ENCODE data around the gene CNTRL. TPM values are rescaled to one million over a fixed set of nuclear protein-coding genes. Genes with fewer than 3 reads are reported as not detected.

Gene CNTRL
- total and polyA plus RNA-seq, 4 donors = 1.6 to 8.7 (median 4.4) TPM

DNA sequence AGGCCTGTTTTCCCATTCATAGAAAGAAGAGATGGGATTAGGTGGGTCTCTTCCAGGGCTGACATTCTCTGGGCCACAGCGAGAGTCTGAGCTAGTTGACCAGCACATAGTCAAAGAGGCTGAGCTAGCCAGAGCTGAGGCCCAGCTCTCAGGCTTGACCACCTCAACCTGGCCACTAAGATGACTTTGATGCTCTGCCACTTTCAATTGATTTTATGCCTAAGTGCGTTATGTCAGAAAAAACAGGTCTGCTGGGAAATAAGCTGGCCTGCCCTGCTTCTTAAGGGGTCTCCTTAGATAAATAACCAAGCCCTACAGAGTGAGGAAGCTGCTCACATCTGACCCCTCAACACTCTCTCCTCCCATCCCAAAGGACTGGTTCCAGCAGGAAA is 146.9 kb downstream of the CNTRL start:
- WGBS = 98% methylated on average over 2 of the region's 2 CpGs
- Histone ChIP-seq H3K9me3 (ENCODE audit: control insufficient read depth in 4 of 4, low read length in 3 of 4) (no peaks in the 10 kb centered on the region), H3K4me3 (ENCODE audit: low read depth in 1 of 3, low read length in 3 of 3) (no peak overlapping the region), H3K36me3 (ENCODE audit: control insufficient read depth in 4 of 4, insufficient read depth in 3 of 4, low read depth in 1 of 4, low read length in 3 of 4) (no peaks in the 10 kb centered on the region), H3K27ac (ENCODE audit: low read depth in 1 of 2, low read length in 2 of 2) (no peak overlapping the region), H3K9ac (ENCODE audit: low read depth in 1 of 2, low read length in 2 of 2) (no peak overlapping the region), H3K4me1 (ENCODE audit: control insufficient read depth in 4 of 4, insufficient read depth in 4 of 4, low read length in 3 of 4) (no peaks in the 10 kb centered on the region), H3K27me3 (ENCODE audit: control insufficient read depth in 4 of 4, insufficient read depth in 4 of 4, low read length in 3 of 4) (no peaks in the 10 kb centered on the region)
- no peak for TF ChIP-seq RXRA (IDR thresholded peaks at IDR 0.05)
- no peak for TF ChIP-seq SP1 (IDR thresholded peaks at IDR 0.05)
- TF ChIP-seq YY1 (IDR thresholded peaks at IDR 0.05) = no peak
- TF ChIP-seq, protein P1, sequence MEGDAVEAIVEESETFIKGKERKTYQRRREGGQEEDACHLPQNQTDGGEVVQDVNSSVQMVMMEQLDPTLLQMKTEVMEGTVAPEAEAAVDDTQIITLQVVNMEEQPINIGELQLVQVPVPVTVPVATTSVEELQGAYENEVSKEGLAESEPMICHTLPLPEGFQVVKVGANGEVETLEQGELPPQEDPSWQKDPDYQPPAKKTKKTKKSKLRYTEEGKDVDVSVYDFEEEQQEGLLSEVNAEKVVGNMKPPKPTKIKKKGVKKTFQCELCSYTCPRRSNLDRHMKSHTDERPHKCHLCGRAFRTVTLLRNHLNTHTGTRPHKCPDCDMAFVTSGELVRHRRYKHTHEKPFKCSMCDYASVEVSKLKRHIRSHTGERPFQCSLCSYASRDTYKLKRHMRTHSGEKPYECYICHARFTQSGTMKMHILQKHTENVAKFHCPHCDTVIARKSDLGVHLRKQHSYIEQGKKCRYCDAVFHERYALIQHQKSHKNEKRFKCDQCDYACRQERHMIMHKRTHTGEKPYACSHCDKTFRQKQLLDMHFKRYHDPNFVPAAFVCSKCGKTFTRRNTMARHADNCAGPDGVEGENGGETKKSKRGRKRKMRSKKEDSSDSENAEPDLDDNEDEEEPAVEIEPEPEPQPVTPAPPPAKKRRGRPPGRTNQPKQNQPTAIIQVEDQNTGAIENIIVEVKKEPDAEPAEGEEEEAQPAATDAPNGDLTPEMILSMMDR (IDR thresholded peaks at IDR 0.05; ENCODE audit: low read depth, low read length, missing input control) = no peak
- TF ChIP-seq, protein P2, sequence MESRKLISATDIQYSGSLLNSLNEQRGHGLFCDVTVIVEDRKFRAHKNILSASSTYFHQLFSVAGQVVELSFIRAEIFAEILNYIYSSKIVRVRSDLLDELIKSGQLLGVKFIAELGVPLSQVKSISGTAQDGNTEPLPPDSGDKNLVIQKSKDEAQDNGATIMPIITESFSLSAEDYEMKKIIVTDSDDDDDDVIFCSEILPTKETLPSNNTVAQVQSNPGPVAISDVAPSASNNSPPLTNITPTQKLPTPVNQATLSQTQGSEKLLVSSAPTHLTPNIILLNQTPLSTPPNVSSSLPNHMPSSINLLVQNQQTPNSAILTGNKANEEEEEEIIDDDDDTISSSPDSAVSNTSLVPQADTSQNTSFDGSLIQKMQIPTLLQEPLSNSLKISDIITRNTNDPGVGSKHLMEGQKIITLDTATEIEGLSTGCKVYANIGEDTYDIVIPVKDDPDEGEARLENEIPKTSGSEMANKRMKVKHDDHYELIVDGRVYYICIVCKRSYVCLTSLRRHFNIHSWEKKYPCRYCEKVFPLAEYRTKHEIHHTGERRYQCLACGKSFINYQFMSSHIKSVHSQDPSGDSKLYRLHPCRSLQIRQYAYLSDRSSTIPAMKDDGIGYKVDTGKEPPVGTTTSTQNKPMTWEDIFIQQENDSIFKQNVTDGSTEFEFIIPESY (IDR thresholded peaks at IDR 0.05) = no peak
- no peak for TF ChIP-seq RAD21 (IDR thresholded peaks at IDR 0.05)
- TF ChIP-seq HNF4A (conservative IDR thresholded peaks at IDR 0.05) = no peak
- no peak for TF ChIP-seq NR2F2 (IDR thresholded peaks at IDR 0.05)
- TF ChIP-seq, protein P3, sequence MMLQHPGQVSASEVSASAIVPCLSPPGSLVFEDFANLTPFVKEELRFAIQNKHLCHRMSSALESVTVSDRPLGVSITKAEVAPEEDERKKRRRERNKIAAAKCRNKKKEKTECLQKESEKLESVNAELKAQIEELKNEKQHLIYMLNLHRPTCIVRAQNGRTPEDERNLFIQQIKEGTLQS (IDR thresholded peaks at IDR 0.05) = no peak
- TF ChIP-seq FOXA1 (IDR thresholded peaks at IDR 0.05) = no peak
- TF ChIP-seq GABPA (IDR thresholded peaks at IDR 0.05 in 1 of 2, conservative IDR thresholded peaks at IDR 0.05 in 1 of 2) = no peak
- TF ChIP-seq EGR1 (IDR thresholded peaks at IDR 0.05; ENCODE audit: low read depth in 2 of 2) = no peak
- TF ChIP-seq, protein P4, sequence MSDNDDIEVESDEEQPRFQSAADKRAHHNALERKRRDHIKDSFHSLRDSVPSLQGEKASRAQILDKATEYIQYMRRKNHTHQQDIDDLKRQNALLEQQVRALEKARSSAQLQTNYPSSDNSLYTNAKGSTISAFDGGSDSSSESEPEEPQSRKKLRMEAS (IDR thresholded peaks at IDR 0.05) = no peak
- no peak for TF ChIP-seq JUND (IDR thresholded peaks at IDR 0.05)
- TF ChIP-seq TAF1 (conservative IDR thresholded peaks at IDR 0.05) = no peak
- DNase-seq (ENCODE audit: low spot score) = no peak

DNA sequence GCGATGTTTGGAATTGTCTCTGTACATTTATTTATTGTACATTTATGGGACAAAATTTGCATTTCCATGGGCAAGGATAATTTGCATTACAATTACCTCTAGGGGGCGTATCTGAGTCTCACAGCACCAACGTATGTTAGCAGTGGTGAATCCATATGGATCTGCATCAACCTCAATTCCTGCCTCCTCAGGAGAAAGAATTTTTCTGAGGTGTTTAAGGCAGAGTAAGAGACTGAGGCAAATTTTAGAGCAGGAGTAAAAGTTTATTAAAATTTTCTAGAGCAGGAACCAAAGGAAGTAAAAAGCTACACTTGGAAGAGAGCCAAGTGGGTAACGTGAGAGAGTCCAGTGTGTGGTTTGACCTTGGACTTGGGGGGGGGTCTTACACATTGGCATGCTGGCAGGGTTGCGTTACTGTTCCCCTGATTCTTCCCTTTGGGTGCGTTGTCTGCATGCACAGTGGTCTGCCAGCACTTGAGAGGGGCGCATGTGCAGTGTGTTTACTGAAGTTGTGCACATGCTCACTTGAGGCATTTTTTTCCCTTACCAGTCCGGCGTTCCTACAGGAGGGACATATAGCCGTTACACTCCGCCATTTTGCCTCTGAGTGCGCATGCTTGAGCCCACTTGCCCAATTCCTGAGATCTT is 147.9 kb downstream of the CNTRL start:
- Histone ChIP-seq H3K27me3 (ENCODE audit: control insufficient read depth in 4 of 4, insufficient read depth in 4 of 4, low read length in 3 of 4) (no peaks in the 10 kb centered on the region), H3K36me3 (ENCODE audit: control insufficient read depth in 4 of 4, insufficient read depth in 3 of 4, low read depth in 1 of 4, low read length in 3 of 4) (no peaks in the 10 kb centered on the region), H3K4me1 (ENCODE audit: control insufficient read depth in 4 of 4, insufficient read depth in 4 of 4, low read length in 3 of 4) (no peaks in the 10 kb centered on the region), H3K9me3 (ENCODE audit: control insufficient read depth in 4 of 4, low read length in 3 of 4) (no peaks in the 10 kb centered on the region), H3K9ac (ENCODE audit: low read depth in 1 of 2, low read length in 2 of 2) (no peak overlapping the region), H3K4me3 (ENCODE audit: low read depth in 1 of 3, low read length in 3 of 3) (no peak overlapping the region), H3K27ac (ENCODE audit: low read depth in 1 of 2, low read length in 2 of 2) (no peak overlapping the region)
- 68% methylated on average over 12 of the region's 12 CpGs for WGBS
- peak; percentile 61 to 71 for TF ChIP-seq RAD21 (IDR thresholded peaks at IDR 0.05)
- TF ChIP-seq, protein P1 (IDR thresholded peaks at IDR 0.05; ENCODE audit: low read depth, low read length, missing input control) = peak; percentile 51
- TF ChIP-seq, protein P4 (IDR thresholded peaks at IDR 0.05) = no peak
- no peak for DNase-seq (ENCODE audit: low spot score)

Data from liver (tissue), 9 donors.